ENCODE results near the gene ARSH.
"Not testable (repeated sequence)": the region's sequence is repeated elsewhere in the genome, so short reads cannot be mapped to it uniquely, and the experiment has no call there.

The ARSH gene, protein sequence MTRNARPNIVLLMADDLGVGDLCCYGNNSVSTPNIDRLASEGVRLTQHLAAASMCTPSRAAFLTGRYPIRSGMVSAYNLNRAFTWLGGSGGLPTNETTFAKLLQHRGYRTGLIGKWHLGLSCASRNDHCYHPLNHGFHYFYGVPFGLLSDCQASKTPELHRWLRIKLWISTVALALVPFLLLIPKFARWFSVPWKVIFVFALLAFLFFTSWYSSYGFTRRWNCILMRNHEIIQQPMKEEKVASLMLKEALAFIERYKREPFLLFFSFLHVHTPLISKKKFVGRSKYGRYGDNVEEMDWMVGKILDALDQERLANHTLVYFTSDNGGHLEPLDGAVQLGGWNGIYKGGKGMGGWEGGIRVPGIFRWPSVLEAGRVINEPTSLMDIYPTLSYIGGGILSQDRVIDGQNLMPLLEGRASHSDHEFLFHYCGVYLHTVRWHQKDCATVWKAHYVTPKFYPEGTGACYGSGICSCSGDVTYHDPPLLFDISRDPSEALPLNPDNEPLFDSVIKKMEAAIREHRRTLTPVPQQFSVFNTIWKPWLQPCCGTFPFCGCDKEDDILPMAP

DNA sequence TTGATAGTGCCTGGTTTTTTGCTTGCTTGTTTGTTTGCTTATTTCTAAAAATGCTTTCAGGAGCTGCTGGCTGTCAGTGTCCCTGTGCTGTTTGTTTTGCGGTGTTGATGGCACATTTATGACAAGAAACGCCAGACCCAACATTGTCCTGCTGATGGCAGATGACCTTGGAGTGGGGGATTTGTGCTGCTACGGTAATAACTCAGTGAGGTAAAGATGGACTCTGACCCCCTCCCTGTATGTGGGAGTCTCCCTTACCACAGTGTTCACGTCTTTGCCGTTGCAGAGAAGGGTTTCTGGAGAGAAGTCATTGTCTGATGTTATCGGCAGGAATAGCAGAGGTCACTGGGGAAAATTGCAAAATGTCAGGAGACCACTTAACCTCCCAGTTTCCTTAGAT is at the start of gene ARSH:
TSS of gene ARSH (plus strand) at position 52 of the 400 bp plus-strand sequence. CDS start at position 119, 67 bp downstream.
- DNase-seq (ENCODE audit: low read depth in 2 of 2) = no peak

DNA sequence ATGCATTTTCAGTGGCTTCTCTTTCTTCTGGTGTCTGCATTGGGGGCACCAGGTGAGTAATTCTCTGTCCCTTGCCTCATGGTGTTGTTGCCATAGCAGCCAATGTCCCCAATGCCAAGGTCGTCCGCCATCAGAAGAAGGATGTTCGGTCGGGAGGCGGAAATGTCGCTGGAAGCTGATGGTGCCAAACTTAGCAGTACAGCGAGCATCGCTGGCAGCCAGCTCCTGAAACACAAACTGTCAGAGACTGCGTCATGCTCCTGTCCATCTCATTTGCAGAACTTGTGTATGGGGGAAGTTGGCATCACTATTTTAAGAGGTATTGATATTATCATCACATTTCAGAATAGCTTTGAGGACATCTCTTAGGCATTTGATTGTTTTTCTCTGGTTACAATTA is 48.1 kb upstream of the ARSH start:
- DNase-seq (ENCODE audit: low read depth in 2 of 2) = no peak

DNA sequence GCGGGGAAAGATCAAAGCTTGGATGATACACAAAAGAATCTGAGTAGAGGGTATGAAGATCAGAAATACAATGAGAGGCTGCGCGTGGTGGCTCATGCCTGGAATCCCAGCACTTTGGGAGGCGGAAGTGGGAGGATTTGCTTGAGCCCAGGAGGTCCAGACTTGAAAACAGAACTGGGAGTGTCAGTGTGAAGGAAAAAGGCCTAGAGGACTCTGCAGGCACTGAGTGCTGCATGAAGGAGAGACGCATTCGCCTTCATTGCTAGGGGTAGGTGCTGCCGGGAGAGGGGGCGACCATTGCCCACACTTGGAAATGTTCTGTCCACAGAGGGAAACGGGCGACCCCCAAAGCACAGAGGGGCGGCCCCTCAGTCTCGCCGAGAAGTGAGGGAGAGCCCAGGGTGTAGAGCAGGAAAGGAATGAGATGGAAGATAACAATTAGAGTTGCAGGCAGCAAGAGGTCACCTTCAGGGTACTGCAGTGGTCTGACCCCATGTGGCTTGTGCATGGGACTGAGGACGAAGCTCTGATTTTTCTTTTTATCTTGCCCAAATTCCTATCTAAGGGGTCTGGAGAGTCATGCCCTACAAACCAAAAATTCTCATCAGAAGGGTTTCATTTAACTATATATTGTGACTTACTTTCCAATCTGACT is 45.4 kb upstream of the ARSH start:
- no peak for DNase-seq (ENCODE audit: low read depth in 2 of 2)

DNA sequence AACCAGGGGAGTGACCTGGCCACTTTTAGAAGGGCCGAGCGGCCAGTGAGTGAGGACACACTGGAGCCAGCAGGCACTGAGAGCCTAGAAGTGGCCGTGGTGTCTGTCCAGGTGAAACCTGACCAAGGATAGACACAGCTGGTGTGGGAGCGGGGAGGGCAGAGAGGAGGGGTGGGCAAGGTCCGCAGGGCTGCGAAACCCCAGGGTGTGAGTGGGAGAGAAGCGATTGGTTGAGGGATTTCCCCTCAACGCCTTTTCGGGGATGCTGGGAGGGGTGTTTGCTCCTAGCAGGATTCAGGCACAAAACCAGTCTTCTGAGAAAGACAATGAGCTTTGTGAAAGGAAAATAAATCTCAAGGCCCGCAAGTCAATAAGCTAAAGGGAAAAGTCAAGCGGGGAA is 44.0 kb upstream of the ARSH start:
- no peak for DNase-seq (ENCODE audit: low read depth in 2 of 2)

DNA sequence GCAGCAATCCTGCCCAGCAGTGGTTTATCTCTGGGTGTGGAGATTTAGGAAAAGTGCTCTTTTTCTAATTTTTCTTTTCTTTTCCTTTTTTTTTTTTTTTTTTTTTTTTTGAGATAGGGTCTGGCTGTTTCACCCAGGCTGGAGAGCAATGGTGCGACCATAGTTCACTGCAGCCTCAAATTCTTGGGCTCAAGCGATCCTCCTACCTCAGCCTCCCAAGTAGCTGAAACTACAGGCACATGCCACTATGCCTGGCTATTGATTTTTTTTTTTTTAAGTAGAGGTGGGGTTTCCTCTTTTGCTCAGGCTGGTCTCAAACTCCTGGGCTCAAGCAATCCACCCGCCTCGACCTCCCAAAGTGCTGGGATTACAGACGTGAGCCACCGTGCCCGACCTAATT is 42.9 kb upstream of the ARSH start:
- DNase-seq (ENCODE audit: low read depth in 2 of 2) = not testable (repeated sequence)

DNA sequence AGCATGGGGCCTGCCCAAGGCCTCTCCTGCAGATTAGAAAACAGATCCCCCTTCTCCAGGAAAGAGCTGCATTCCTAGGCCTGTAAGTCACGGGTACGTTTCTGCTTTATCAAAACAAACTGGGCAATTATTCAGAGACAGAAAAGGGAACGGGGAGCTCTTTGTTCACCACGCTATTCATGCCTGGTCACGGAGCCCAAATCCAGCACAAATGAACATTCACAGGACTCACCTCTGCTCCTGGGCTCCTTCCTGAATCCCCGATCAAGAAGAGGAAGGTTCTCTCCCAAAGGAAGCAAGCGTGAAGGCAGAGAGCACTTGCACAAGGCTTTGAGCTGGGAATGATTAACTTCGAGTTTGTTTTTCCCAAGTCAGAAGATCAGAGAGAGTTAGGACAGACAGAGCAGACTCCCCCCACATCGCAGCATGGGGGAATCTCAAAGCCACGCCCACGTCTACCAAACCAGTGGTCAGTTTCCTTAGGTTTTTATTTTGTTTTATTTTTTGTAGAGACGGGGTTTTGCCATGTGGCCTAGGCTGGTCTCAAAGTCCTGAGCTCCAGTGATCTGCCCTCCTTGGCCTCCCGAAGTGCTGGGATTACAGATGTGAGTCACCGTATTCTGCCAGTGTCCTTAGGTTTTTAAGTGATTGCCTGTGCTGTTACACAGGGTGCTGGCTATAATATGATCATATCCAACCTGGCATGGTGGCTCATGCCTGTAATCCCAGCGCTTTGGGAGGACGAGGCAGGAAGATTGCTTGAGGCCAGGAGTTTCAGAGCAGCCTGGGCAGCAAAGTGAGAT is 42.2 kb upstream of the ARSH start:
- DNase-seq (ENCODE audit: low read depth in 2 of 2) = not testable (repeated sequence)

DNA sequence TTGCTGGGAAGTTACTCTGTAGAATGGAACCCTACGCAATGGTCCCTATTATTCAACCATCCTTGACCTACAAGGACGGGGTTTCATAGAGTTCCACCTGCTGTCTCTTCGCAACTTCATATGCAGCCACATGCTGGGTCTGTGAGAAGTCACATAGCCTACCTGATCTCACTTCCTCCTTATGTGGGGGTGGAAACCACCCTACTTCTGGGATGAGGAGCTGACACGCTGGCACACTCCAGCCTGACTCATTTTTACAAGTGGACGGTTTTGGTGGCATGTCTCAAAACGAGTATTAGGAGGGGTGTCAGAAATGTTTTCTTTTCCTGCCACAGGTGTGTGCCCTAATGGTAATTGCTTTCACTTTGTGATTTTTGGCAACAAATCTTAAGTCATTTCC is 40.4 kb upstream of the ARSH start:
- no peak for DNase-seq (ENCODE audit: low read depth in 2 of 2)

DNA sequence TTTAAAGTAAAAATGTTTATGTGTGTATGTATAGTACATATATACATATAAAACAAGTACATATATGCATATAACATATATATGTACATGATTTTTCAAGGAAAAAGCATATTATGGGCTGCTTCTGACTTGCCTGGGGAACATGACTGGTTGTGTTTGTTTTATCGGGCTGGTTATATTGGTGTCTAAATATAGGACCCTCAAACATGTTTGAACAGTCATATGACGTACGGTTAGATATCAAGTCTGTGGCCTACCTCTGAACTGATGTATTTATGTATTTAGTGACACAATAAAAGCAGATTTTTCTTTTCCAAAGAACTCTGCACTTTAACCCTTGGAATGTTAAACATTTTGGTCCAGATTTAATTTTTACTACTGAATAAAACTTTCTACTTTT is 39.3 kb upstream of the ARSH start:
- DNase-seq (ENCODE audit: low read depth in 2 of 2) = no peak

DNA sequence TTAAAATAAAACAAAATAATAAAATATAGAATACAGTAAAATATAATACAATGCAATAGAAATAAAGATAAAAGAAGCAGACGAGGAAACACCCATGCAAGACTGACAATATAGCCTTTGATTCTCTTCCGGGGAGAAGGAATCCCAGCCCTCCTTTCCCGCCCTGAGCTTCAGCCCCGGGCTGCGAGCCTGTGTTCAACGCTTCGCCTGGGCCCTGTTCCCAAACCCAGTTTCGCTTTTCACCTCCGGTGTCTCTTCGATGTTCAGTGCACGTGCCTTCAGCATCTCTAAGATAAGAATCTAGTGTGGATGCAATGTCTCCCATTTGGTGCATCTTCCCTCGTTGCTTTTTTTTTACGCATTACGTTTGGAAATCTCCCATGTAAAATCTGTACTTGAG is 38.8 kb upstream of the ARSH start:
- no peak for DNase-seq (ENCODE audit: low read depth in 2 of 2)

DNA sequence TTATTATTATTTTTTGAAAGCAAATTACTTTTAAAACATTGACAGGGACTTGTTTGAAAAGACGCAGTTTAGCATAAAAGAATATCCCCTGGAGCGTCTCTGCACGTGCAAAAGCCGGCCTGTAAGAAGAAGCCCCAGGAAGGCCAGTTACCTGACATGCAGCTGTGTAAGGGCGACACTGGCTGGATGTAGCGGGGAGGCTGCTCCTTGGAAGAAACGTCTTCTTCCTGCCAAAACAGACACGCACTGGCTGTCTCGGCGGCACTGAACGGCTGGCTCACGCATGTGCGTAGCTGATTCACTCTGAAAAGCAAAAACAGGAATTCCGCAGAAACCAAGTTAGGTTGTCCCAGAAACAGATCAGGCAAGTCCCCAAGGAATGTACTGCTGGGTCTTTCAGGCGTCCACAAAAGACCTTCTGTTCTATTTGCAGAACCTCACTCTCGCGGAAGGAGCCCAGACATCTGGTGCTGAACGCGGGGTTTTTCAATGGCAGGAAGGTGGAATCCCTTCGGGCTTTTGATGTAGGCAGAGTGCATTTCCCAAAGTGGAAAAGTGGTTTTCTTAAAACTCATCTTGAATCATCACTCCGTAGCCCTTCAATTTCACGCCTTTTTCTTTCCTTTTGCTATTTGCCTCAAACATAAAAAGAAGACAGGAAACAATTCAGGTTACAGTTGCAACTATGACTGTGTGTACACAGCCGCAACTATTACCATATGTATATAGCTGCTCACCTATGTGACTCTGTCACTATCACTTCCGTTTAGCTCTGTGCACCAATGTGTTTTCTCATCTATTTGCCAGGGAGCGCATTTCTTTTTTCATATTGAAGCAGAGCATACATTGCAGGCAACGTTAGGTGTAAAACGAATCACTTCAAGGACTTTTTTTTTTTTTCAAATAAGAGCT is 38.1 kb upstream of the ARSH start:
- DNase-seq (ENCODE audit: low read depth in 2 of 2) = no peak

DNA sequence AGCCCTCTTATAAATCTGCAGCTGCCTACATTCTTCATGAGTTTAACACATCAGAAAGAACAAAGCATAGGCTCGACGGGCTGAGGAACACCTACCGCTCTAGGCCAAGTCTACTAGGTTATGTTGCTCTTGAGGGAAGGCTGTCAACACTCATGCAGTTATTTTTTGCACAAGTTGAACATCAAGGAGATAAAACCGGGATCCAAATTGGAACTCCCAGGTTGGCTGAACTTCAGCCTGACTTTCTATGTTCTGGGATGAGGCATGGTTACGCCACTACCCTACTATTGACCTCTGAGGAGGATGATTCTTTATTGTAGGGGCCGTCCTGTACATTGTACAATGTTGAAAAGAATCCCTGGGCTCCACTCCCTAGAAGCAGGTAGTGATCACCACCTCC is 37.3 kb upstream of the ARSH start:
- no peak for DNase-seq (ENCODE audit: low read depth in 2 of 2)

DNA sequence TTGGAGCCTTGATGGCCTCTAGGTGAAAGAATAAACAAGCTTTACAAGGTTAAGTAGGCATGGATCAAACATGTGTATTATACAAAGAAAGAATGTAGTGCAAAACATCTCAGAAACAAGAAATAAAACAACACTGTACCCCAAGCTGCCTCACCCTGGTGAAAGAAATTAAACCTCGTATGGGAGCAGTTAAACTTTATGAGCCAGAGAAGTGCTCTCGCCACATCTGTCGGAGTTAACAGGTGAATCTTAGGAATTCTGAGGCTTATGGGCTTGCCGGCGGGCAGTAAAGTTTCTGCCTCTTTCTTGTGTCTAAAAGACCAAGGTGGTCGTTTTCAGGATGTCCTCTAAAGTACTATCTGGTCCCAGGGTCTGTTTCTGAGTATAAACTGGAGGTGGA is 34.0 kb upstream of the ARSH start:
- DNase-seq (ENCODE audit: low read depth in 2 of 2) = no peak

DNA sequence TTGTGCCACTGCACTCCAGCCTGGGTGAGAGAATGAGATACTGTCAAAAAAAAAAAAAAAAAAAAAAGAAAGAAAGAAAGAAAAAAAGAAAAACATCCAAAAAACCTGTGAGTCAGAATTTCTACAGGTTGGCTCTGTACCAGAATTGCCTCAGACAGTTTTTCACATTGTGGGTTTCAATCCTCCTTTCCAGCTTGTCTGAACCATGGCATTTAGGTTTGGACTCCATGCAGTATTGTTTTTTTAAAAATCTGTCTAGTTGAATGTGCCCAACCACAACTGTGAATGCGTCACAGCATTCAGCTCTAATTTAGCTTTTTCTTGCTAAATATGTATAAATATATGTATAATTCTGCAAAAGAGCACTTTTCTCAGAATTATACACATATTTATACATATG is 31.4 kb upstream of the ARSH start:
- no peak for DNase-seq (ENCODE audit: low read depth in 2 of 2)

DNA sequence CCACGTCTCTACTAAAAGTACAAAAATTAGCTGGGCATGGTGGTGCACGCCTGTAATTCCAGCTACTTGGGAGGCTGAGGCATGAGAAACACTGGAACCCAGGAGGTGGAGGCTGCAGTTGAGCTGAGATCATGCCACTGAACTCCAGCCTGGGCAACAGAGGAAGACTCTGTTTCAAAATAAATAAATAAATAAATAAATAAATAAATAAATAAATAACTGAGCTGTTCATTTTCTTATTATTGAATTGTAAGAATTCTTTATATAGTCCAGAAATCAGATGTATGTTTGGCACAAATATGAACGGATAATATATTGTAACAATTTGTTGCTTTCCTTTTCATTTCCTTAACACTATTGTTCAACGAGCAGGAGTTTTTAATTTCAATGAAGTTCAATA is 27.7 kb upstream of the ARSH start:
- not testable (repeated sequence) for DNase-seq (ENCODE audit: low read depth in 2 of 2)

DNA sequence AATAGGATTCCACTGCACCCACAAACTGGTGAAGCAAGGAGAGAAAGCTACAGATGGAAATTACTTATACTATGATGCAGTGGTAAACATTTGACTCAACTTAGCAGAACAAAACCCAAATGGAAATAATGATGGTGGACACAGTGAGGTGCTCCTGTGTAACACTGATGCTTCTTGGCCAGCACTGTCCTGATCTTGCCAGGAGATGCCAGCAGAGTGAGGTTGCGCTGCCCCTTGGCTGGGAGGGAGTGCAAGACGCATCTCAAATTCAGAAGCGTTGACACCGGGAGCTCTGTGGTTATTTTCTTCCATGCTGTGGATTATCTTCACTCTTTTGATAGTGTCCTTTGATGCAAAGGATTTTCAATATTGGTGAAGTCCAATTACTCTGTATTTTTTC is 22.0 kb upstream of the ARSH start:
- no peak for DNase-seq (ENCODE audit: low read depth in 2 of 2)

DNA sequence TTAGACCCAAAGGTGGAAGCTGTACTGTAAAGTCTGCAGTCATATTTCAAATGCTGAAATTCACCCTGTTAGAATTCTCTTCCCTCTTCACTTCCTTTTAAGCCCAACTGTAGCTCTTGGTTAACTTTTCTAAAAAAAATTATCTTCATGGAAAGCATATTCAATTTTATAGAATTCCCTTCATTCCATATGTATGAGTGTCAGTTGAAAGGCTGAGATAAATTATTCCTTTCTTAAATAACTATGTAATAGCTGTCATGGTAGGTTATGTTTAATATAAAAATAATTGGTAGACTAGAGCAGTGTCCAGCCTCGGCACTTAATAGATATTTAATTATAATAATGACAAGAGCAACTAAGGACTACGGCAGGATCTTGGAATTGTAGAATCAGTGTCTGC is 16.8 kb upstream of the ARSH start:
- DNase-seq (ENCODE audit: low read depth in 2 of 2) = no peak

DNA sequence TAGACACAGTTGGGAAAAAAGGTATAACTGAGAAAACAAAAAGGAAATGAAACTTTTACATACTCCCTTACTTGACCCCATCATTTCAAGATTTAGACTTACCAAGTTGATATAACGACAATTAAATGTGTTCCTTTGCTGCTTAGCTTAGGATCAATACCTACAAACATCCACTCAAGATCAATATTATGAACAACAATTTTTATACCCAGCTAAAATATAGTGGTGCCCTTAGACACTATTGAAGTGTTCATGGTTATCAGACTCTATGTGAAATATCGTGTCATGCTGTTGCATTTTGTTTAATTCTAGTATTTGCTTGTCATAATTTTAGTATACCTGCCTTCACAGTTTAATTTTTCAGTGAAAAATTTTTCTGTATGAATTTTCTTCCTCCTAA is 4.2 kb downstream of the ARSH start:
- DNase-seq (ENCODE audit: low read depth in 2 of 2) = no peak

DNA sequence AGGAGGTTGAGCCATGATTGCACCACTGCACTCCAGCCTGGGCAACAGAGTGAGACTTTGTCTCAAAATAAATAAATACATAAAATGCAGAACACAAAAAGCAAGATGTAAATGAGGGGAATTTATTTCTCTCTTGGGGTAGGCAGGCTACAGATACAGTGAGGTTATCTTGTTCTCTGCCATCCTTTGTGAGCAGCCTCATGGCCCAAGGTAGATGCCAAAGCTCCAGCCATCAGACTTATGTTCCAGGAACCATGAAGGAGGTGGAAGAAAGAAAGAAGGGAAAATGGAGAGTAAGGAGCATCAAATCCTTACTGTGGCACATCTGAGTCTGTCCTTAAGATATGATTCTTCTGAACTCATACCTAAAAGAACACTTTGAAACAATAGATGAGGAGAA is 11.1 kb downstream of the ARSH start:
- DNase-seq (ENCODE audit: low read depth in 2 of 2) = no peak

DNA sequence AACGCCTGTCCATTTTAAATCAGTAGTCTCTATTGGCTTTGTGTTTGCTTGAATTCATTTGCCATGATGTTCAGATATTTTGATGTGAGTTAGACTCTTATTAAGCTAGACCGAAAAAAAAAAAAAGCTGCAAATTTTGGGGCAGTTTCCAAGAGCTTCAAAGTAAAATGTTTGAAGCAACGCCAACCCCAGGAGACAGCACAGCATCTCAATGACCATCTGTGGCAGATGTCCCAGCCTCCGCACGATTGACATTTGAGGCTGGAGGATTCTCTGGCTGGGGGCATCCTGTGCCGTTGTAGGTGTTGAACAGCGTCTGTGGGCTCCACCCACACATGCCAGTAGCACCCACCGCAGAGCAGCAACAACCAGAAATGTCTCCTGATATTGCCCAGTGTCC is 17.8 kb downstream of the ARSH start:
- no peak for DNase-seq (ENCODE audit: low read depth in 2 of 2)

DNA sequence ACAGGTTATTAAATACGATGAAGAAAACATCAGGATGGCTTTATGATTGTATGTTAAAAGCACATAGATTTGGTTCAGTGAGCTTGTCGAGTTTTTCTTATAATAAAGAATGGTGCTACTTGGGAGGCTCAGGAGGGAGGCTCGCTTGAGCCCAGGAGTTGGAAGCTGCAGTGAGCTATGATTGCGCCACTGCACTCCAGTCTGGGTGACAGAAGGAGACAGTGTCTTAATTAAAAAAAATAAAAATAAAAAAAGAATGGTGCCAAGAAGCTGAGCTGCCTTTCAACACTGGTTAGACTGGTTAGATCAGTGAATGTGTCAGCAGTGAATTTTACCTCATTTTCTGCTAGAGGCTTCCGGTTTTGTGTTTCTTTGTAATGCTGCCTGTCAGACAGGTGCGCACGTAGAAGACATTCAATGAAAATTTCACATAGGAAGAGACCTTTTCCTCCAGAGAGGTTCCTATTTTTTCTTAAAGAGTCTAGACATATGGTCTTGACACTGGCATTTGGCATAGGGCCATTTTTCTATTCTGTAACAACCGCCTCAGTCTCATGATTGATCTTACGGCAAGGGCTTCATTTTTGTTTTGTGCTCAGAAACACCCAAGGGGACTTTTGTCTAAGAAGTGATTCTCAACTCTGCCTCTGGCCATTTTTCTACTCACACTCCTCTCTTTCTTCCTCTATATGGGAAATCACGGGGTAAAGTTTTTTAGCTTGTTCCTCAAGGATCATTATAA is 19.9 kb downstream of the ARSH start:
- DNase-seq (ENCODE audit: low read depth in 2 of 2) = no peak

DNA sequence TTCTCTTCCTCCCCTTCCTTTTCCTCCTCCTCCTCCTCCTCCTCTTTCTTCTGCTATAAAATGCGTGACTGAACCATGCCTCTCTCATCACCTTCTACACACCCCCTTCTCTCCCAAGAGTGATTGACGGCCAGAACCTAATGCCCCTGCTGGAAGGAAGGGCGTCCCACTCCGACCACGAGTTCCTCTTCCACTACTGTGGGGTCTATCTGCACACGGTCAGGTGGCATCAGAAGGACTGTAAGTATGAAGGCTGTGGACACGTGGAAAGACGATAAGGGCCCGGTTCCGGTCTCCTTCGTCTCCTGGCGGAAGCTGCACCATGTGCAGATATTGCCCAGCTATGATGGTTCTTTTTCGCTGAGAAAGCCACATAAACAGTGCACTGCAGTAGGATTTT is 22.8 kb downstream of the ARSH start:
- no peak for DNase-seq (ENCODE audit: low read depth in 2 of 2)
